HG02943 (cell line): Measurements from ENCODE around the gene FOXF1.

ENCODE experiments used
- ATAC-seq: cut with Tn5 transposase; IDR thresholded peaks from one replicate; pipeline ENCODE4 v1.9.1; 2021; ENCODE audit warnings: mild to moderate bottlenecking, low read depth, moderate library complexity; ENCODE audit not compliant: unreplicated experiment

The FOXF1 gene

DNA sequence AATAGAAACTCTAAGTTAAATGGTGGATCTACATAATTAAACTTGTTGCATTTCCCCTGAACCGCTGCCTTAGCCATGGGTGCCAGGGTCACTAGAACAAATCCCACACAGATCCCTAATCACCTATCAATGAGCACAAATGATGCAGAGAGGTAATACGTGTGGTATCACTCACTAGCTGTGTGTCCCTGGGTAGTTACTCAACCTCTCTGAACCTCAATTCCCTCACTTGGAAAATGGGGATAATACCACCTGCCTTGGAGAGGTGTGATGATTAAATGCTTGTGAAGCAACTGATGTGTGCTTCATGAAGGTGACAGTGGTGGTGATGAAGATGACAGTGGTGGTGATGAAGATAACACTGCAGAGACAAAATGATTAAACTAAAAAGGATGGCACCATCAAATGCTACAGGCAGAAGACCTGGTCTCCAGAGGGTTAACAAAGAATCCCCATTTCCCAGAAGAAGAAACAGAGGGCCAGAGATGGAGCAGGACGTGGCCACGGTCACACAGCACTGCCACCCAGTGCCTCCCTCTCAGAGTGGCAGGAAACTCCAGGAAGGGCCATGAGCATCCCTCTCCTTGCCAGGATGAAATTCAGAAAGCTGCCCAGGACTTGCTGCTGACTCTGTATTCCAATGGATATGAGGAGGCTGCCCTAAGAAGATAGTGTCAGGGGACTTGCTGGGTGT lies 17.9 kb upstream of the FOXF1 start:
- no peak for ATAC-seq

DNA sequence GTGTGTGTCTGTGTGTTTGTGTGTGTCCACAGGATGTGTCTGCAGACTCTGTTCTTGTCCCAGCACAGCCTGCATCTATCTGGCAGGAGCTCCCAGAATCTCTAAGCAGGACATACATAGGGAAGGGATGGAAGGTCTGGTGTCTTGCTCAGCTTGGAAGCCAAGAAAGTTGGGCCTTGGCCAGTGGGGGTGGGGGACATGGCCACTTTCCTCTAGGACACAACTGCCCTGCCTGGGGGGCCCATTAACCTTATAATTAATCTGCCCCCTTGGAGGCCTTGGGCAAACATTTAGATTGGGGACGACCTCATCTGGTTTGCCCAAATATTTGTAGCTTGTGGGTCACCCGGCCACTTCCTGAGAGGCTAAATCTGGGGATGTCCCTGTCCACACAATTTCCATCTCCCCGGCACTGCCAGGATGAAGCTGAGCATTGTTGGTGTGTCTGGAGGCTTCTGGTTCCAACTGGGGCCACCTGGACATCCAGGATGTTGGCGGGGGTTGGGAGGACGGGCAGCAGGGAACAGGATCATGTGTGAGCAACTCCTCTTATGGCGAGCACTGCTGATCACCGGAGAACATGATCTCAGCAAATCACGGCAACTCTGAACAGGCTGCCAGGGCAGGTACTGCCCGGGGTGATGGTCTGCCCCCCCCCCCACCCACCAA lies 17.2 kb upstream of the FOXF1 start:
- no peak for ATAC-seq

GRCh38 chr16:86494039-86494564 lies 16.2 kb upstream of the FOXF1 start:
- ATAC-seq: no peak

GRCh38 chr16:86494565-86495356 lies 15.6 kb upstream of the FOXF1 start:
- ATAC-seq: no peak

- ATAC-seq: no peak
These were observed 15.0 kb upstream of the FOXF1 start for GRCh38 chr16:86495357-86495701.

GRCh38 chr16:86495756-86496261 lies 14.5 kb upstream of the FOXF1 start:
- no peak for ATAC-seq

- ATAC-seq: no peak
These were observed 13.9 kb upstream of the FOXF1 start for GRCh38 chr16:86496262-86496928.

DNA sequence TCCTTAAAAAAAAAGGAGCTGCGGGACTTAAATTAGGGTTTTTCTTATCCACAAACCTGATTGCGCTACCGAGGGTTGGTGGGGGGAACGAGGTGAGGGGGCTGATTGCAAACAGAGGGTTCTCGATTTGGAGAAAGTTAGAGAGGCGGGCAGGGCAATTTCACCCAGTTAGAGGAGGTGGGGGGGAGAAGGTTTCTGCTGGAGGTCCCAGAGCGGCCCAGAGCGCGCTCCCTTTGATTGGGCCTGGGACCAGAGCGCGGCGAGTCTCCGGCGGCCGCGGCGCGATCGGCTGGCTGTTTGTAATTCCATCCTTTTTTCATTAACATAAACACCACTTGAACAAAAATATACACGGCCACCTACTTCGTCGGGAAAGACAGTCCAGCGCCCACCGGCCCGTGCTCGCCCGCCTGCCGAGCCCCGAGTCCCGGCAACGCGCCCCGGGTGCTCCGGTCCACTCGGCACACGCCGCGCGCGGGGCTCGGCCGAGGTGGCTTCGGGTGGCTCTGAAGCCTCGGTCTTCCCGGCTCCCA lies 13.3 kb upstream of the FOXF1 start:
- no peak for ATAC-seq

DNA sequence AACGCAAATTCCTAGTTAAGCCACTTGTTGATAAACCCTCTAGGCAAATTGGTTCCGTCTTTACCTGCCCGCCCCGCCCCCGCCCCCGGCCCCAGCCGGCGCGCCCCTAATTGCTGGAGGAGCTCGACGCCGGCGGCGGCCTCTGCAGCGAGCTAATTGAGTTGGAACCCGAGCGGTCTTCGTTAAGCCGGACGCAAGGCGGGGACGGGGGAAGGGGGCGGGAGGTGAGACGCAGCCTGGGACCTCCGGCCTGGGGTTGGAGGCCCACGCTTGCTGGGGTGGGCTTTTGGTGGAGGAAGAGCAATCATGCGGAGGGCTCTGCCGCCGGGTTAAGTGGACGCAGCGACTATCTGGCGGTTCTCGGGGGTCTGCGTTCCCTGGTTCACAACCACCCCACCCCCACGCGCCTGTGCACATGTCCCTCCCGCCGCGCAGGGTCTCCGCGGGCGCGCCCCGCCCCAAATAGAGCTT lies 12.7 kb upstream of the FOXF1 start:
- ATAC-seq: no peak

GRCh38 chr16:86498155-86498670 lies 12.1 kb upstream of the FOXF1 start:
- no peak for ATAC-seq

DNA sequence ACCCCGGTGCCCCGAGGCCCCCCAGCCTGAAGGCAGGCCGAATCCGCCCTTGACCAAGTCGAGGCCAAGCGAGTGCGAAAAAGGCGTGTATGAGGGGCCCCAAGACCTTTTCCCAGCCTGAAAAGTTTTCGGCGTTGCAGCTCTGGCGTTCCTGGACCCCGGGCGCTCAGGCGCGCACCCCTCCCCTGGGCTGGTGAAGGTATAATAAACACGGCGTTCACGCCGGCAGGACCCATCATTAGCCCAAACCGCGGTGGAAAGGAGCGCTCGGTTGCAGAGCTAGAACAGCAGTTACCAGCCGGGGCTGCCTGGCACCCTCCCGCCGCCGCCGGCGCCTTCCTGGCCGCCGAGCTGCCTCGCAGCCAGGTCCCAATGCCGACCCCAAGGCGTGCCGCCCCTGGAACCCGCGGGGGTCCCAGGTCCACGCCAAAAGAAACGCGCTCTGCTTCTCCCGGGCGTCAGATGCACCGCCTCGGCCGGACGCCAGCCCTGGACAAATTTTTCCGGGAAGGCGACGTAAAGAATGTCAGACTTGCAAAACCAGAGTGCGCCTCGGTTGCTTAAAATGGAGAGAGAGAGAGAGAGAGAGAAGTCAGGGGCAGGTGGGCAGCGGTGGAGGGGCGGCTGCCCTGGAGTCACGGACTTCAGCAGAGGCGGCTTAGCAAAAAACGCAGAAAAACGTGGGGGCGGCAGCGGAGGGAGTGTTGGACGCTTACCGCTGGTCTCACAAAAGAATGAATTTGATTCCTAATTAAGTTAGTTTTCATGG lies 11.5 kb upstream of the FOXF1 start:
- no peak for ATAC-seq

- no peak for ATAC-seq
These were observed 10.9 kb upstream of the FOXF1 start for GRCh38 chr16:86499440-86499786.

DNA sequence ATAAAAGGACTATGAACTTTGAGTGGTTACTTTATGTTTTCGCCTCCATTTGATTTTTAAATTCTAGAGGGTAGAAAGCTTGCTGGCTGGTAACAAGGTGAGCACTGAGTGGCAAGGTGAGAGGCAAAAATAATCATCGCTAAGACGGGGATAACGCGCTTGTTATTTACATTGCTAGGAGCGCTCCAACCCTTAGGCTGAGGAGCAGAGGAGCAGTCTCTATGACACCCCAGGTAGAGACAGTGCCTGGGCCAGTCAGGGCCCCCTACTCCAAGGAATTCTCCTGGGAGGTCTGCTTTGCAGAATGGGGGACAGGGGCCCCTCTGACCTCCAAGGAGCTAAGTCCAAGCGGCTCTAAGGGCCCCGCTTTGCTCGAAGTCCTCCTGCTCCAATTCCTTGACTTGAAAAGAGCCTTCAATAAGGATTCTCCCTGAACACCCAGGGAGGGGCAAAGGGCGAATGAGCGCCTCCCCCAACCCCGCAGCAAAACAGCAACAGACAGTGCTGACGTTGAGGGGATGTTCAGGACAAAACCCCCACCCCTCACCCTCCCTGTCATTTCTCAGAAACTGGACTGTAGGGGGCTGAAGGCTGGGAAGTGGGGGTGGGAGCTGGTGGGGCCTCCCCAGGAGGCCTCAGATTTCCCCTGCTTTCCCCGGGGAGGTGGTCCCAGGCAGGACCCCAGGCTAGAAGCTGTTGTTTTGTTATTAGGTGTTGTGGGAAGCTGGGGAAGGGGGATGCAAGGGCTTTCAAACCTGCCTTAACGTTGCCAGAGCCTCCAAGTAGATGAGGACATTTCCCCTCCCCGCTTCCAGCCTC lies 10.2 kb upstream of the FOXF1 start:
- ATAC-seq: no peak

DNA sequence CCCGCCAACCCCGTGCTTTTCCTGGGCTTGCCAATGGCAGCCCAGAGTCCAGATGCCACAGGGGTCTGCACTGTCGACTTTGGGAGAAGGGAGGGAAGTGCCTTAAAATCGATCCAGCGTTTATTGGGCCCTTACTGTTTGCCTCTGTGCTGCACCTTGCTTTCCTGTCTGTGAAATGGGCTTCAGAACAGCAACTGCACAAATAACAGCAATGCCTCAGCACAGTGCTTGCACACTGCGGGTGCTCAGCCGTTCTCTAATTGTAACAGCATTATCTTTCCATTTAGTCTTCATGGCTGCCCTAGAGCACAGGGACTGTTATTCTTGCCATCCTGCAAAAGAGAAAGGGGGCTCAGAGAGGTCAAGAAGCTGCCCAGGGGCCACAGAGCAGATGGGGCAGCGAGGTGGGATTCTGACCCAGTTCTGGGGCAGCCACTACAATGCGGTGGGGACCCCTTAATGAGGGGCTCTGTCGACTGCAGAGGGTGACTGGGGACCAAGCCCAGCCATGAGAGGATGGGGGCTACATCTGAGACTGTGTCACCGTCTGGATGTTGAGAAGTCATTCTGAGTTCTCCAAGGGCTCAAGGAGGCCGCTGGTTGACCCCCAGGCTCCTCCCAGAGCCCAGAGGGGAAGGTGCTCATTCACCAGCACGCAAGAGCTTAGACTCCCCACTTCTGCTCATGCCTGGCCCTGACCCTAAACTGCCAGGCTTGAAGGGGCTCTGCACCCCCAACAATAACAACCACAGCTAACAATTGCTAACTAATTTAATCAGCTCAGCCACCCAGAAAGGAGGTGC lies 9.4 kb upstream of the FOXF1 start:
- no peak for ATAC-seq

GRCh38 chr16:86501989-86502855 lies 8.1 kb upstream of the FOXF1 start:
- no peak for ATAC-seq

GRCh38 chr16:86502856-86503748 lies 7.2 kb upstream of the FOXF1 start:
- ATAC-seq: no peak
